WTC11 (cell line): Measurements from ENCODE around the gene SRPX2. TPM values are rescaled to one million over a fixed set of nuclear protein-coding genes. Genes with fewer than 3 reads are reported as not detected.

Experiments
- ATAC-seq: fragments of 200-7000 bp; cut with Tn5 transposase; 2 replicates; pipeline ENCODE4 v1.10.0; 2021; ENCODE audit warnings: mild to moderate bottlenecking, moderate library complexity
- CTCF ChIA-PET: fragments of 300-600 bp; sonication (Branson Sonifier 250); formaldehyde crosslinking; loops from one replicate; lab custom pipeline; 2021; ENCODE audit warnings: antibody characterized with exemption; lab: Charles Lee
- POLR2A ChIA-PET: fragments of 350-600 bp; sonication (Branson Sonifier 250); formaldehyde crosslinking; loops from one replicate; lab custom pipeline; 2021; ENCODE audit warnings: antibody characterized with exemption; lab: Charles Lee
- DNase-seq: peaks from one replicate; pipeline ENCODE4 v3.0.0; 2021; ENCODE audit warnings: low spot score
- H3K27ac Mint-ChIP-seq: 2 replicates; pipeline ENCODE4 v1.8.0; 2021; ENCODE audit warnings: mixed read lengths
- H3K27me3 Mint-ChIP-seq: 2 replicates; pipeline ENCODE4 v1.8.0; 2021; ENCODE audit warnings: low read depth, mild to moderate bottlenecking, moderate library complexity, mixed read lengths
- H3K36me3 Mint-ChIP-seq: 2 replicates; pipeline ENCODE4 v1.8.0; 2021; ENCODE audit warnings: mixed read lengths
- H3K4me1 Mint-ChIP-seq: 2 replicates; pipeline ENCODE4 v1.8.0; 2022; ENCODE audit warnings: mixed read lengths
- H3K4me3 Mint-ChIP-seq: 2 replicates; pipeline ENCODE4 v1.8.0; 2021; ENCODE audit warnings: mild to moderate bottlenecking, moderate library complexity, mixed read lengths
- H3K9me3 Mint-ChIP-seq: 2 replicates; pipeline ENCODE4 v1.8.0; 2021; ENCODE audit warnings: mixed read lengths
- ATF1 ChIP-seq: sonication (generic); formaldehyde crosslinking; IDR thresholded peaks from 2 replicates; pipeline ENCODE4 v1.8.1; 2023; ENCODE audit warnings: mild to moderate bottlenecking, moderate library complexity, missing genetic modification reagents
- FOXK1 ChIP-seq: sonication (generic); formaldehyde crosslinking; IDR thresholded peaks from 2 replicates; pipeline ENCODE4 v1.8.0; 2022; ENCODE audit warnings: mild to moderate bottlenecking, moderate library complexity, missing genetic modification reagents
- GABPB1 ChIP-seq: sonication (generic); formaldehyde crosslinking; IDR thresholded peaks from 2 replicates; pipeline ENCODE4 v1.8.1; 2023; ENCODE audit warnings: mild to moderate bottlenecking, missing genetic modification reagents
- RORB ChIP-seq: fragments of 250-450 bp; sonication (Bioruptor Pico); IDR thresholded peaks from 2 replicates; pipeline ENCODE4 v1.9.0; 2021; ENCODE audit warnings: mild to moderate bottlenecking
- SP1 ChIP-seq: sonication (generic); formaldehyde crosslinking; conservative IDR thresholded peaks from 2 replicates; pipeline ENCODE4 v1.8.1; 2022; ENCODE audit warnings: missing genetic modification reagents
- ZNF138 ChIP-seq: sonication (generic); formaldehyde crosslinking; conservative IDR thresholded peaks from 2 replicates; pipeline ENCODE4 v1.8.1; 2022; ENCODE audit warnings: mild to moderate bottlenecking, moderate library complexity, missing genetic modification reagents
- ZNF263 ChIP-seq: sonication (generic); formaldehyde crosslinking; IDR thresholded peaks from 2 replicates; pipeline ENCODE4 v1.8.1; 2022; ENCODE audit warnings: low read depth, mild to moderate bottlenecking, moderate library complexity, missing genetic modification reagents
- ZNF396 ChIP-seq: fragments of 250-450 bp; sonication (Bioruptor Pico); IDR thresholded peaks from 2 replicates; pipeline ENCODE4 v1.8.0; 2021; ENCODE audit warnings: mild to moderate bottlenecking, moderate library complexity, borderline replicate concordance
- total RNA-seq: library from RNA; stranded (reverse); gene quantifications from 3 replicates; pipeline ENCODE4 v1.2.3, GENCODE V29; 2021
- TF ChIP-seq, protein P1 (sequence below): sonication (generic); formaldehyde crosslinking; IDR thresholded peaks from 2 replicates; pipeline ENCODE4 v1.8.1; 2023; ENCODE audit warnings: mild to moderate bottlenecking, missing genetic modification reagents
- TF ChIP-seq, protein P2 (sequence below): fragments of 200-600 bp; IDR thresholded peaks from 2 replicates; pipeline ENCODE4 v1.8.0; 2022; ENCODE audit warnings: antibody characterized with exemption
- TF ChIP-seq, protein P3 (sequence below): sonication (generic); formaldehyde crosslinking; IDR thresholded peaks from 2 replicates; pipeline ENCODE4 v1.8.1; 2022; ENCODE audit warnings: missing genetic modification reagents, borderline replicate concordance
- TF ChIP-seq, protein P4 (sequence below): sonication (generic); formaldehyde crosslinking; IDR thresholded peaks from 2 replicates; pipeline ENCODE4 v1.8.1; 2023; ENCODE audit warnings: mild to moderate bottlenecking, moderate library complexity, missing genetic modification reagents
- TF ChIP-seq, protein P5 (sequence below): sonication (generic); formaldehyde crosslinking; IDR thresholded peaks from 2 replicates; pipeline ENCODE4 v1.8.0; 2022; ENCODE audit warnings: missing genetic modification reagents
- TF ChIP-seq, protein P6 (sequence below): sonication (generic); formaldehyde crosslinking; IDR thresholded peaks from 2 replicates; pipeline ENCODE4 v1.8.1; 2022; ENCODE audit warnings: mild to moderate bottlenecking, missing genetic modification reagents, moderate library complexity, borderline replicate concordance
- TF ChIP-seq, protein P7 (sequence below): sonication (generic); formaldehyde crosslinking; IDR thresholded peaks from 2 replicates; pipeline ENCODE4 v1.8.0; 2022; ENCODE audit warnings: mild to moderate bottlenecking, missing genetic modification reagents
- TF ChIP-seq, protein P8 (sequence below): fragments of 250-450 bp; sonication (Bioruptor Pico); IDR thresholded peaks from 2 replicates; pipeline ENCODE4 v2.1.2; 2022; ENCODE audit warnings: mild to moderate bottlenecking, moderate library complexity

The SRPX2 gene
- total RNA-seq, 1 experiment from 2014 or later = 0.24 TPM

DNA sequence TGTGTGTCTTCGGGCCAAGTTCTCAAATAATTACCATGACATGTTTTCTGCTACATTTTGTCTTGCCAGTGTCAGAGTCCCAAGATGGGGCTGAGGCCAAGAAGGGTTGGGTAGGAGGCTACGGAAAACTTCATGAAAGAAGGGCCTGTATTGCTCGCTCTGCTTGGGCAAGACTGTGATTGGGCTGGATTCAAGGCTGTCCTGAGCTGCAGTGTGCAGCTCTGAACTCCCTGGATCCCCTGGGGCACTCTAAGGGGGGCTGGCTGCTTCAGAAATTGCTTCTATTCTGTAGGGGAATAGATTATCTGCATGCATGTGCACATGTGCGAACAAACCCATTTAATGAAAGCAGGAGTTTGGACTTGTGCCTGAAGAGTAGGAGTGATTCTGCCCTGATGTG lies 21.0 kb upstream of the SRPX2 start:
- DNase-seq (no peak), ATAC-seq (no peak)
- POLR2A ChIA-PET = no interaction called here
- TF ChIP-seq ZNF263 (CRISPR knock-in tag) (no peak), SP1 (CRISPR knock-in tag) (no peak)
- TF ChIP-seq, protein P1, sequence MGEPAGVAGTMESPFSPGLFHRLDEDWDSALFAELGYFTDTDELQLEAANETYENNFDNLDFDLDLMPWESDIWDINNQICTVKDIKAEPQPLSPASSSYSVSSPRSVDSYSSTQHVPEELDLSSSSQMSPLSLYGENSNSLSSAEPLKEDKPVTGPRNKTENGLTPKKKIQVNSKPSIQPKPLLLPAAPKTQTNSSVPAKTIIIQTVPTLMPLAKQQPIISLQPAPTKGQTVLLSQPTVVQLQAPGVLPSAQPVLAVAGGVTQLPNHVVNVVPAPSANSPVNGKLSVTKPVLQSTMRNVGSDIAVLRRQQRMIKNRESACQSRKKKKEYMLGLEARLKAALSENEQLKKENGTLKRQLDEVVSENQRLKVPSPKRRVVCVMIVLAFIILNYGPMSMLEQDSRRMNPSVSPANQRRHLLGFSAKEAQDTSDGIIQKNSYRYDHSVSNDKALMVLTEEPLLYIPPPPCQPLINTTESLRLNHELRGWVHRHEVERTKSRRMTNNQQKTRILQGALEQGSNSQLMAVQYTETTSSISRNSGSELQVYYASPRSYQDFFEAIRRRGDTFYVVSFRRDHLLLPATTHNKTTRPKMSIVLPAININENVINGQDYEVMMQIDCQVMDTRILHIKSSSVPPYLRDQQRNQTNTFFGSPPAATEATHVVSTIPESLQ (CRISPR knock-in tag) = no peak
- TF ChIP-seq, protein P2, sequence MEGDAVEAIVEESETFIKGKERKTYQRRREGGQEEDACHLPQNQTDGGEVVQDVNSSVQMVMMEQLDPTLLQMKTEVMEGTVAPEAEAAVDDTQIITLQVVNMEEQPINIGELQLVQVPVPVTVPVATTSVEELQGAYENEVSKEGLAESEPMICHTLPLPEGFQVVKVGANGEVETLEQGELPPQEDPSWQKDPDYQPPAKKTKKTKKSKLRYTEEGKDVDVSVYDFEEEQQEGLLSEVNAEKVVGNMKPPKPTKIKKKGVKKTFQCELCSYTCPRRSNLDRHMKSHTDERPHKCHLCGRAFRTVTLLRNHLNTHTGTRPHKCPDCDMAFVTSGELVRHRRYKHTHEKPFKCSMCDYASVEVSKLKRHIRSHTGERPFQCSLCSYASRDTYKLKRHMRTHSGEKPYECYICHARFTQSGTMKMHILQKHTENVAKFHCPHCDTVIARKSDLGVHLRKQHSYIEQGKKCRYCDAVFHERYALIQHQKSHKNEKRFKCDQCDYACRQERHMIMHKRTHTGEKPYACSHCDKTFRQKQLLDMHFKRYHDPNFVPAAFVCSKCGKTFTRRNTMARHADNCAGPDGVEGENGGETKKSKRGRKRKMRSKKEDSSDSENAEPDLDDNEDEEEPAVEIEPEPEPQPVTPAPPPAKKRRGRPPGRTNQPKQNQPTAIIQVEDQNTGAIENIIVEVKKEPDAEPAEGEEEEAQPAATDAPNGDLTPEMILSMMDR = no peak
- no peaks in the 10 kb centered on the region for H3K27me3 Mint-ChIP-seq
- no peak overlapping the region for H3K27ac Mint-ChIP-seq
- H3K36me3 Mint-ChIP-seq = no peaks in the 10 kb centered on the region
- H3K4me3 Mint-ChIP-seq = no peak overlapping the region
- CTCF ChIA-PET = interaction anchor here (0.5 kb wide), 1 partner anchor 60 kb away, joined by 4 read pairs; no protein-coding TSS in a partner anchor
- H3K9me3 Mint-ChIP-seq = 0 out of 2 replicates have a peak, but pooled peaks cover 3% of the 10 kb centered on the region
- H3K4me1 Mint-ChIP-seq = no peaks in the 10 kb centered on the region

DNA sequence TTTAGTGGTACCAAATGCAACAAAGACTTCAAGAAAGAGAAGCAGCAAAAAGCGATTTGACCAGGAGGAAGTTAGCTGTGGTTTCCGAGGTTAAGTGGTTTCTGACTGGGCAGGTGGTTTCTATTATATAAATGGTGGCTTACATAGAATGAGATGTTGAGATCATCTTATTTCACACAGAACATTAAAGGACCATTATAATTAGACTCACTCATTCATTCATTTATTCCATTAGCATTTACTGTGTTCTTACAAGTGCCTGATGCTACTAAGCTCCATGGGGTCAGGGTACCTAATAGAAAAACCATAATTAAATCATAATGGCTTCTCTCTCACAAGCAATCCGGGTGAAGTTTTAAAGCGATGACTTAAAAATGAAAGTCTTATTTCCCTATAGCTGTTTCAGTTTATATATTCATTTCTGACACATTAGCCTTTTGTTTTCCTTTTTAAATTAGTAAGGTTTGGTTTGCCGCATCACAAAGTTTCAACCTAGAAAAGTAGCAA lies 18.0 kb upstream of the SRPX2 start:
- no peaks in the 10 kb centered on the region for H3K27me3 Mint-ChIP-seq
- POLR2A ChIA-PET = no interaction called here
- no peak overlapping the region for H3K4me3 Mint-ChIP-seq
- no peak for ATAC-seq
- H3K36me3 Mint-ChIP-seq = peaks cover 21% of the 10 kb centered on the region
- no peak overlapping the region for H3K27ac Mint-ChIP-seq
- no peaks in the 10 kb centered on the region for H3K4me1 Mint-ChIP-seq
- H3K9me3 Mint-ChIP-seq = no peaks in the 10 kb centered on the region
- CTCF ChIA-PET = interaction anchor here (1.2 kb wide), 1 partner anchor 11 kb away, joined by 4 read pairs; no protein-coding TSS in a partner anchor
- no peak for DNase-seq
- TF ChIP-seq, protein P3, sequence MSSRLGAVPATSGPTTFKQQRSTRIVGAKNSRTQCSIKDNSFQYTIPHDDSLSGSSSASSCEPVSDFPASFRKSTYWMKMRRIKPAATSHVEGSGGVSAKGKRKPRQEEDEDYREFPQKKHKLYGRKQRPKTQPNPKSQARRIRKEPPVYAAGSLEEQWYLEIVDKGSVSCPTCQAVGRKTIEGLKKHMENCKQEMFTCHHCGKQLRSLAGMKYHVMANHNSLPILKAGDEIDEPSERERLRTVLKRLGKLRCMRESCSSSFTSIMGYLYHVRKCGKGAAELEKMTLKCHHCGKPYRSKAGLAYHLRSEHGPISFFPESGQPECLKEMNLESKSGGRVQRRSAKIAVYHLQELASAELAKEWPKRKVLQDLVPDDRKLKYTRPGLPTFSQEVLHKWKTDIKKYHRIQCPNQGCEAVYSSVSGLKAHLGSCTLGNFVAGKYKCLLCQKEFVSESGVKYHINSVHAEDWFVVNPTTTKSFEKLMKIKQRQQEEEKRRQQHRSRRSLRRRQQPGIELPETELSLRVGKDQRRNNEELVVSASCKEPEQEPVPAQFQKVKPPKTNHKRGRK (CRISPR knock-in tag) = no peak
- TF ChIP-seq, protein P4, sequence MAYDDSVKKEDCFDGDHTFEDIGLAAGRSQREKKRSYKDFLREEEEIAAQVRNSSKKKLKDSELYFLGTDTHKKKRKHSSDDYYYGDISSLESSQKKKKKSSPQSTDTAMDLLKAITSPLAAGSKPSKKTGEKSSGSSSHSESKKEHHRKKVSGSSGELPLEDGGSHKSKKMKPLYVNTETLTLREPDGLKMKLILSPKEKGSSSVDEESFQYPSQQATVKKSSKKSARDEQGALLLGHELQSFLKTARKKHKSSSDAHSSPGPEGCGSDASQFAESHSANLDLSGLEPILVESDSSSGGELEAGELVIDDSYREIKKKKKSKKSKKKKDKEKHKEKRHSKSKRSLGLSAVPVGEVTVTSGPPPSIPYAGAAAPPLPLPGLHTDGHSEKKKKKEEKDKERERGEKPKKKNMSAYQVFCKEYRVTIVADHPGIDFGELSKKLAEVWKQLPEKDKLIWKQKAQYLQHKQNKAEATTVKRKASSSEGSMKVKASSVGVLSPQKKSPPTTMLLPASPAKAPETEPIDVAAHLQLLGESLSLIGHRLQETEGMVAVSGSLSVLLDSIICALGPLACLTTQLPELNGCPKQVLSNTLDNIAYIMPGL (CRISPR knock-in tag) = no peak
- no peak for TF ChIP-seq SP1 (CRISPR knock-in tag)
- TF ChIP-seq, protein P5, sequence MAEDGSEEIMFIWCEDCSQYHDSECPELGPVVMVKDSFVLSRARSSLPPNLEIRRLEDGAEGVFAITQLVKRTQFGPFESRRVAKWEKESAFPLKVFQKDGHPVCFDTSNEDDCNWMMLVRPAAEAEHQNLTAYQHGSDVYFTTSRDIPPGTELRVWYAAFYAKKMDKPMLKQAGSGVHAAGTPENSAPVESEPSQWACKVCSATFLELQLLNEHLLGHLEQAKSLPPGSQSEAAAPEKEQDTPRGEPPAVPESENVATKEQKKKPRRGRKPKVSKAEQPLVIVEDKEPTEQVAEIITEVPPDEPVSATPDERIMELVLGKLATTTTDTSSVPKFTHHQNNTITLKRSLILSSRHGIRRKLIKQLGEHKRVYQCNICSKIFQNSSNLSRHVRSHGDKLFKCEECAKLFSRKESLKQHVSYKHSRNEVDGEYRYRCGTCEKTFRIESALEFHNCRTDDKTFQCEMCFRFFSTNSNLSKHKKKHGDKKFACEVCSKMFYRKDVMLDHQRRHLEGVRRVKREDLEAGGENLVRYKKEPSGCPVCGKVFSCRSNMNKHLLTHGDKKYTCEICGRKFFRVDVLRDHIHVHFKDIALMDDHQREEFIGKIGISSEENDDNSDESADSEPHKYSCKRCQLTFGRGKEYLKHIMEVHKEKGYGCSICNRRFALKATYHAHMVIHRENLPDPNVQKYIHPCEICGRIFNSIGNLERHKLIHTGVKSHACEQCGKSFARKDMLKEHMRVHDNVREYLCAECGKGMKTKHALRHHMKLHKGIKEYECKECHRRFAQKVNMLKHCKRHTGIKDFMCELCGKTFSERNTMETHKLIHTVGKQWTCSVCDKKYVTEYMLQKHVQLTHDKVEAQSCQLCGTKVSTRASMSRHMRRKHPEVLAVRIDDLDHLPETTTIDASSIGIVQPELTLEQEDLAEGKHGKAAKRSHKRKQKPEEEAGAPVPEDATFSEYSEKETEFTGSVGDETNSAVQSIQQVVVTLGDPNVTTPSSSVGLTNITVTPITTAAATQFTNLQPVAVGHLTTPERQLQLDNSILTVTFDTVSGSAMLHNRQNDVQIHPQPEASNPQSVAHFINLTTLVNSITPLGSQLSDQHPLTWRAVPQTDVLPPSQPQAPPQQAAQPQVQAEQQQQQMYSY (CRISPR knock-in tag) = no peak
- TF ChIP-seq FOXK1 (CRISPR knock-in tag) = no peak
- no peak for TF ChIP-seq RORB (CRISPR knock-in tag)
- TF ChIP-seq ZNF396 (CRISPR knock-in tag) = no peak
- TF ChIP-seq, protein P6, sequence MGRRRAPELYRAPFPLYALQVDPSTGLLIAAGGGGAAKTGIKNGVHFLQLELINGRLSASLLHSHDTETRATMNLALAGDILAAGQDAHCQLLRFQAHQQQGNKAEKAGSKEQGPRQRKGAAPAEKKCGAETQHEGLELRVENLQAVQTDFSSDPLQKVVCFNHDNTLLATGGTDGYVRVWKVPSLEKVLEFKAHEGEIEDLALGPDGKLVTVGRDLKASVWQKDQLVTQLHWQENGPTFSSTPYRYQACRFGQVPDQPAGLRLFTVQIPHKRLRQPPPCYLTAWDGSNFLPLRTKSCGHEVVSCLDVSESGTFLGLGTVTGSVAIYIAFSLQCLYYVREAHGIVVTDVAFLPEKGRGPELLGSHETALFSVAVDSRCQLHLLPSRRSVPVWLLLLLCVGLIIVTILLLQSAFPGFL (CRISPR knock-in tag) = no peak
- TF ChIP-seq, protein P1 (CRISPR knock-in tag) = no peak
- no peak for TF ChIP-seq GABPB1 (CRISPR knock-in tag)
- TF ChIP-seq ZNF263 (CRISPR knock-in tag) = no peak
- TF ChIP-seq, protein P7, sequence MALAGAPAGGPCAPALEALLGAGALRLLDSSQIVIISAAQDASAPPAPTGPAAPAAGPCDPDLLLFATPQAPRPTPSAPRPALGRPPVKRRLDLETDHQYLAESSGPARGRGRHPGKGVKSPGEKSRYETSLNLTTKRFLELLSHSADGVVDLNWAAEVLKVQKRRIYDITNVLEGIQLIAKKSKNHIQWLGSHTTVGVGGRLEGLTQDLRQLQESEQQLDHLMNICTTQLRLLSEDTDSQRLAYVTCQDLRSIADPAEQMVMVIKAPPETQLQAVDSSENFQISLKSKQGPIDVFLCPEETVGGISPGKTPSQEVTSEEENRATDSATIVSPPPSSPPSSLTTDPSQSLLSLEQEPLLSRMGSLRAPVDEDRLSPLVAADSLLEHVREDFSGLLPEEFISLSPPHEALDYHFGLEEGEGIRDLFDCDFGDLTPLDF (CRISPR knock-in tag) = no peak
- TF ChIP-seq, protein P8, sequence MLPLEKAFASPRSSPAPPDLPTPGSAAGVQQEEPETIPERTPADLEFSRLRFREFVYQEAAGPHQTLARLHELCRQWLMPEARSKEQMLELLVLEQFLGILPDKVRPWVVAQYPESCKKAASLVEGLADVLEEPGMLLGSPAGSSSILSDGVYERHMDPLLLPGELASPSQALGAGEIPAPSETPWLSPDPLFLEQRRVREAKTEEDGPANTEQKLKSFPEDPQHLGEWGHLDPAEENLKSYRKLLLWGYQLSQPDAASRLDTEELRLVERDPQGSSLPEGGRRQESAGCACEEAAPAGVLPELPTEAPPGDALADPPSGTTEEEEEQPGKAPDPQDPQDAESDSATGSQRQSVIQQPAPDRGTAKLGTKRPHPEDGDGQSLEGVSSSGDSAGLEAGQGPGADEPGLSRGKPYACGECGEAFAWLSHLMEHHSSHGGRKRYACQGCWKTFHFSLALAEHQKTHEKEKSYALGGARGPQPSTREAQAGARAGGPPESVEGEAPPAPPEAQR = no peak
- TF ChIP-seq ZNF138 = no peak
- TF ChIP-seq ATF1 (CRISPR knock-in tag) = no peak
